HG03354 (cell line): ENCODE results near the gene KRTAP20-1.

Experiments
- ATAC-seq: cut with Tn5 transposase; IDR thresholded peaks from one replicate; pipeline ENCODE4 v1.9.1; 2021; ENCODE audit warnings: mild to moderate bottlenecking; ENCODE audit not compliant: unreplicated experiment, poor library complexity, severe bottlenecking

The KRTAP20-1 gene, protein sequence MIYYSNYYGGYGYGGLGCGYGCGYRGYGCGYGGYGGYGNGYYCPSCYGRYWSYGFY

GRCh38 chr21:30616125-30616524 lies at the start of gene KRTAP20-1:
TSS of gene KRTAP20-1 (plus strand) at chr21:30616425. CDS start at chr21:30616455, 30 bp downstream.
- no peak for ATAC-seq

DNA sequence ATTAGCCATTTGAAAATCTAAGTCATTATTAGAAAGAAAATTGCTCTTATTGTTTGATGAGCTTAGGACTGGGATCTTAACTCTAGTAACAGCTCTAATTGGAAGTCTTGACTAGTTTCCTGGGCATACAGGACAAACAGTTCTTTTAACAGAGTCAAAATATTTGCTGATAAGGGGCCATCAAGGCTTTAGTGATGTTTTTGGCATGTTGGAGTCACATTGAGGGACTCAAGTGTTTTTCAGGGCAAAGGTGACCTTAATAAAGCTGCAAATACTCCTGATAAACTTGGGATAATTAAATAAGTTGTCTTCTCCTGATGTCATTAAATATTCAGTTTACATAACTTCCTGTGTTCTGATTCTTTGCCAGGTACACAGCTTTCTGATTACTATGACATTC lies 48.6 kb upstream of the KRTAP20-1 start:
- no peak for ATAC-seq

GRCh38 chr21:30577766-30578165 lies 38.5 kb upstream of the KRTAP20-1 start:
- no peak for ATAC-seq

- ATAC-seq, result no peak
Observed at GRCh38 chr21:30579346-30579745, 36.9 kb upstream of the KRTAP20-1 start.

DNA sequence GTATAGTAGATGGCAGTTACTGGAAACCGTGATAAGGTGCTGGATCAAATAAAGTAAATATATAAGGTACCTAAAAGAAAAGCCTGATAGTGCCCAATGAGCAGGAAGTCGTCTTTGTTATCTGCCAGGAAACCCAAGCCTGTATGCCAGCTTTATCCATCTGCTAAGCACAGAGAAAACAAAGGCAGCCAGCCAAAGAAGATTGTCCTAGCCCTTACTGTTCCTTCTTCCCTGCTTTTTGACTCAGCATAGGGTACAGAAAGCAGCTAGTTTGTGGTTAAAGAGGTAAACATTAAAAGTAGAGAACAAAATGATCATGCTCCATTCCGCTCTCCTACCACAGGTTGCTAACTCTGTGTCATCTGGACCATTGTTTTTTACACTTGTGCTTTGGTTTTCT lies 36.1 kb upstream of the KRTAP20-1 start:
- ATAC-seq, result no peak

- no peak for ATAC-seq
Observed at GRCh38 chr21:30582870-30583269, 33.4 kb upstream of the KRTAP20-1 start.

DNA sequence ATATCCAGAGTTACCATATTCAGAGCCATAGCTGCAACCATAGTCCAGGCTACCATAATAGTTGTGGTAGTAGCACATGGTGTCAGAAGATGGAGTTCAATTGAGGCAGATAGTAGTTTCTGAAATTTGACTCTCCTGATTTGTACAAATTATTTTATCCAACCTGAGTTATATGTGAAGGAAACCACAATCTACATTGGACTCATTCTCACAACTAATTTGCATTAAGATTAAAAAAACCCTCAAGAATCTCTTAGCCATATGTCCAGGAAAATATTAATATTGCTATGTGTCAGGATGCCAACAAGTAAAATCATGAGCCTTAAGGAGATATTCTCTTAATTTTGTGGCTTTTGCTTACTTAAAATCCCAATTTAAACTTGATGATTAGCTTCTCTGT lies 25.9 kb upstream of the KRTAP20-1 start, which contains the start of gene KRTAP22-2:
Gene KRTAP22-2, minus strand, starts transcription at position 101 of the 400 bp plus-strand sequence.
- no peak for ATAC-seq

DNA sequence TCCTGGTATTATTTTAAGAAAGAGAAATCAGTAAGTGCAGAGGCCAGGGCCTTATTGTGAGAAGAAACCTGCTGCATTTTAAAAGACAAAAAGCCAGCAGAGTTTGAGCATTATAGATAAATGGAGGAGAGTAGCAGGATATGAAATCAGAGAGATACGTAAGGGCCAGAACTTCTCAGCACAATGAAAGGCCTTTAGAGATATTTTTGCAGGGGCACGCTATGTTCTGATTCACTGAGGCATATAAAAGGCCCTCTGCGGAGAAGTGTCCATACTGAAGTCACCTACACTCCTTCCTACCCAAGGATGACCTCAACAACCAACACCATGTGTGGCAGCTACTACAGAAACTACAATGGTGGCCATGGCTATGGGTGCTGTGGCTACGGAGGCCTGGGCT lies 24.1 kb upstream of the KRTAP20-1 start, which contains the start of gene KRTAP6-3:
Gene KRTAP6-3, plus strand, starts transcription at position 301 of the 400 bp plus-strand sequence. Its CDS starts 6 bp downstream, at position 307.
- ATAC-seq, result no peak

DNA sequence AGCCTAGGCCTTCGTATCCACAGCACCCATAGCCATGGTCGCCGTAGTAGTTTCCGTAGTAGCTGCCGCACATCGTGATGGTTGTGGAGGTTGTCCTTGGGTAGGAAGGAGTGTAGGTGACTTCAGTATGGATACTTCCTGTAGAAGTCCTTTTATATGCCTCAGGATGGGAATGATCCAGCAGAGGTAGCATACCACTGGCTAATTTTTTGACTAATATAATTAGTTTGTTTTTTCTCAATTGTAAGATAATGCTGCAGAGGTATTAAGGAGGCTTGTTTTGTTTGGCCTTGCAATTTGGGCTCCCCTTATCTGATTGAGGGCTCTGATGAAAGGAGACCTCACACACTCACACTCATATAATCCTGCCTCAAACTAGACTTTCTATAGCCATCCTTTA lies 17.4 kb upstream of the KRTAP20-1 start, which contains the start of gene KRTAP6-2:
Gene KRTAP6-2, minus strand, starts transcription at position 101 of the 400 bp plus-strand sequence. Its CDS starts 28 bp downstream, at position 73.
- no peak for ATAC-seq

DNA sequence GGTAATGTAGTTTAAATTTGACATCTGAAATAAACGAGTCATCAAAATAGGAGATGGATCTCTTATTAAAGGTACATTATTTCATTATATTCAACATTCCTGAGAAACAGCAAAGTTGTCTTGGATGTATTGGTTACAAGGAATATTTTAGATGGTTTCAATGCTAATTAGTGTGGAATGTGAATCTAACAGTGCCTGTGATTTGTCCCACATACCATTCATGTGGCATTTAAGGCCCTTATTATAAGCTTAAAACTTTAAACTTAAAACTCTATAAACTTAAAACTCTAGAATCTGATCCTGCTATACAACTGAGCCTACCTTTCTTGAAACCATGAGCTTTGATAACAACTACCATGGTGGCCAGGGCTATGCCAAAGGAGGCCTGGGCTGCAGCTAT lies 15.4 kb upstream of the KRTAP20-1 start, which contains the start of gene KRTAP22-1:
Gene KRTAP22-1, plus strand, starts transcription at position 301 of the 400 bp plus-strand sequence.
- no peak for ATAC-seq

- ATAC-seq, result no peak
Observed at GRCh38 chr21:30605968-30606367, 10.3 kb upstream of the KRTAP20-1 start.

DNA sequence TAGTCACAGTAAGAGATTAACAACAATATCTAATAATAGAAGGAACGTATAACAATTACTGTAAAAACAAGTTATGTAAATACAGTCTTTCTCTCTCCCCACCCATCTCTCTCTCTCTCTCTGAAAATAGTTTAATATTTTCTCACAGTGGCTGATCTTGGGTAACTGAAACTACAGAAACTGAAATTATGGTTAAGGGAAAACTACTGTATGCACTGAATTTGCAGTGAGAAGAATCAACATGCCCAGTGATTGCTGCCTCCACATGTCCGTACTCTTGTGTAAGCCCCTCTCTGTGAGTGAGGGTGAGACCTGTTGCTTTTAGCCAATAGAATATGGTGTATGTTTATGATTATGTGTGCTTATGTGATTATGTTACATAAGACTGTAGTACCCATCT lies 4.1 kb upstream of the KRTAP20-1 start:
- ATAC-seq, result no peak

GRCh38 chr21:30613836-30614235 lies 2.4 kb upstream of the KRTAP20-1 start, which contains the start of gene KRTAP6-1:
TSS of gene KRTAP6-1 (minus strand) at chr21:30613930. CDS start at chr21:30613904, 26 bp downstream.
- no peak for ATAC-seq

GRCh38 chr21:30615199-30615598 lies 1.0 kb upstream of the KRTAP20-1 start:
- ATAC-seq, result no peak

GRCh38 chr21:30620080-30620479 lies 3.9 kb downstream of the KRTAP20-1 start:
- ATAC-seq, result no peak

GRCh38 chr21:30620522-30620921 lies 4.3 kb downstream of the KRTAP20-1 start, which contains the start of gene KRTAP20-4:
TSS of gene KRTAP20-4 (plus strand) at chr21:30620627.
- no peak for ATAC-seq

GRCh38 chr21:30623362-30623761 lies 7.1 kb downstream of the KRTAP20-1 start:
- no peak for ATAC-seq

GRCh38 chr21:30625449-30626165 lies 9.4 kb downstream of the KRTAP20-1 start:
- ATAC-seq, result no peak

DNA sequence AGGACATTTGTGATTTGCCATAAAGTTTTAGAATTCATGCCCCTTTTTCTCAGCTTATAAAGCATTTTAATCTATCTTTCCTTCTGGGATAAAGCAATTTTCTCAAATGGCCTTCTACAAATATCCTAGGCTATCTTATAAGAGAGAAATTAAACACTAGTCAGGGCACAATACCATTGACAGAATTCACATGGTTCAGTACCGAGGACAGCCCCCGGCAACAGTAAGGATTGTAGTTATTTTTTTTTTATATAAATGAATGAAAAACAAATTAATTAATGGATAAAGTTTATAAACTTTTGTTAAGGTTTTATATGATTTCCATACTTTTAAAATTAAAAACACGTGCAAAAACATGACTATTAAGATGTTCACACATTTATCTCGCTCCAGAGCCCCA lies 11.9 kb downstream of the KRTAP20-1 start:
- ATAC-seq, result no peak

DNA sequence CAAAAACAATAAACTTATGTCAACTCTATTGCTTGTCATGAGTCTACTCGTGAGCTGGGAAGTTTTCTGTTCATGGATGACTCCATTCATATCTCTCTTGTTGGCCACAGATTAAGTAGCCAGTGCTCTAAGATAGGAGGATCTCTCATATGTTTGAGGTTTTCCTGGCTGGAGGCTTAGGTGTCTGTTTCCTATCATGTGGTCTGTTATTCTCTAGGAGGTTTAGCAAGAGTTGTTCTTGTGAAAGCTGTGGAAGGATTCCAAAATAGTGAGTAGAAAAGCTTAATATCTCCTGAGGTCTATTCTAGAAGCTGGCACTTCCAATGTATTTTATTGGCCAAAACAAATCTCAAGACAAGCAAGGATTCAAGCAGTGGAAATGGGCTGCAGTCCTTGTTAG lies 13.0 kb downstream of the KRTAP20-1 start:
- no peak for ATAC-seq

GRCh38 chr21:30634906-30635305 lies 18.7 kb downstream of the KRTAP20-1 start, which contains the start of gene KRTAP20-2:
TSS of gene KRTAP20-2 (plus strand) at chr21:30635206. CDS start at chr21:30635264, 58 bp downstream.
- no peak for ATAC-seq
